ENCODE measurements around the gene ZMIZ1.

ZMIZ1 gene

DNA sequence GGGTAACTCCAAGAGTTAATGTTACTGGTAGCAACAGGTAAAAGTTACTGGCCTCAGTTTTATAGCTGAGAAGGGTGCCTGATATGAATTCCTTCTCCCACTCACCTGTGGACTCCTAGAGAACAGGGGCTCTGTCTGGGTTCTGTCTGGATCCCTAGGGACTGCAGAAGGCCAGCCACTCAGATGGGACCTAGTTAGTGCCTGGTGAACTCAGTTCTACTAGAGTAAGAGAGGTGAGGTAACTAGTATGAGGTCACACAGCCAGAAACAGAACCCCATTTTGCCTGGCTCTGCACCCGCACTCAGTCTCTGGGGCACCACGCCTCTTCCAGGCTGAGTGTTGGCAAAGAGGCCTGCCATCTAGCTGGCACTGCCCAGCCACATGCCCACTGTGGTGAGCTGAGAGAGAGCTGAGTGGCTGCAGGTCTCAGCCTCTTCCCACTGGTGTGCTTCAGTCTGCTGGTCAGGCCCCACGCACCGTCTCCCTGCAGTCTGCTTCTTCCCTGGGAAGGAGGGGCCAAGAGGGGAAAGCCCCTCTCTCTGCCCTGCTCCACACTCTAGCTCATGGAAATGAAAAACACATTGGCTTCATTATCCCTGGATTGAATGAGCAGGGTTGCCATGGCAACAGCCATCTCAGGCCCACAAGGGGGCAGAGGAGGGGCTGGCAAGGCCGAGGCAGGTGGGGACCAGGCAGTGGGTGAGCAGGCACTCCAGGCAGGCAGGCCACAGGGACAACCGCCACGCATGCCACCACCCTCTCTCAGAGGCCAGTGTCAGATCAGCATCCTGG, 110.6 kb downstream of the ZMIZ1 start:
- DNase-seq, result no peak

DNA sequence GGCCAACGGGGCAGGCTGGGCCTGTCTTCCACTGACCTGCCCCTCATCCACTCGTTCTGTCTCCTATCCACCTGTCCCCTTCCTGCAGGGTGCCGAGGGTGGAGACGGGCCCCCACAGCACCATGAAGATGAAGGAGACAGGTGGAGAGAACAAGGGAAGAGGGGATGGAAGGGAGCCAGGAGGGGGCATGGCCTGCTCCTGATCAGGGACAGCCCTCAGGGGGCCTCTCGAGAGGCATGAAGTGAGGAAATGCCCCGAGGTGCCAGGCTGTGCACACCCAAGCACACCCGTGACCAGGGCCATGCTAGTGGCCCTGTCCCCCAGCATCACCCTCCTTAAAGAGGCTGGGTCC, 111.2 kb downstream of the ZMIZ1 start:
- DNase-seq, result no peak

DNA sequence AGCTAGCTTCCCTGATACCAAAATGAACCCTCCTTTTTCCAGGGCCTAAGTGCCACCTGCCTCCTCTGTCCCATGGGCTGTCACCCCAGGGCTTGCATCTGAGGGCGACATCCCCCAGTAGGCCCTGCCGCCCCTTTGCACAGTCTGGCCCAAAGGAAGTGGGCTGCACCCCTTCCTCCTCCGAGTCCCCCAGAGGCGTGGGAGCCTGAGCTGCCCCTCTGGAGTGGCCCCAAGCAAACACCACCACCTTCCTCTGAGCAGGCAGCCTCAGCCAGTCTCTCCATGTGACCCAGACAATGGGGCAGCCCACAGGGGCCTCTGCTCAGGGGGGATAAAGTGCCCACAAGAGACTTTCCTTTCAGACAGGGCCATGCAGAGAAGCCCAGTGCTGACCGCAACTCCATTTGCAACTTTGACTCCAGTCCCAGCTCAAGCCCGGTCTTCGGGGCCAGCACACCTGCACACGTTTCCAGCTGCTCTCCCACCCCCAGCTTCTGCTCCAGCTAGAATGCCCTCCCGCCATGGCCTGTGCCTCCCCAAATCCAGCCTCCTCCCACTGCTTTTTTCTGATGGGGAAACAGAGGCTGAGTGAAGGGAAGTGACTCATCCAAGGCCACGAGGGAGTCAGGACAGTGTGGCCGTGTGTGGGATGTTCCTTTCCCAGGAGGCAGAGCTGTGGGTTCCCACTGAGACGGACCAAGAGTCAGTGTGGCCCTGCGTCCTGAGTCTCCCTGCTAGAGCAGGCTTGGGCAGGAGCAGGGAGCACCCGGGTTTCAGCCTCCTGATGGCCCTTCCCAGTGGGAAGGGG, 111.9 kb downstream of the ZMIZ1 start:
- no peak for DNase-seq

DNA sequence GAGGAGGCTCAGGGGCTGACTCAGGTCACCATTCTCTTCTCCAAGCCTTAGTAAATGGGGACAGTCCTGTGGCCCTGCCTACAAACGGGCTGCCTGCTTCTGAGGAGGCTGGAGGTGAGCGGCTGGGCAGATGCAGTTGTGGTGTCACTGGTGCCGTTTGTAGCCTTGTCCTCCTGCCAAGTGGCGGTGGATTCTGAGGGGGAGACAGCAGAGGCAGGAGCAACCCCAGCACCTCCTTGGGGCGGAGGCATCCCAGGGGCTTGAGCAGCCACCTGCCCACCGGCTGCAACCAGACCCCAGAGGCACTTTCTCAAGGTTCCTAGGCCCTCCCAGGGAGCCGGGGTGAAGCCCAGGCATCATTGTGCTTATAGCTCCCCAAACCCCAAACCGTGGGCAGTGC, 112.5 kb downstream of the ZMIZ1 start:
- no peak for DNase-seq

DNA sequence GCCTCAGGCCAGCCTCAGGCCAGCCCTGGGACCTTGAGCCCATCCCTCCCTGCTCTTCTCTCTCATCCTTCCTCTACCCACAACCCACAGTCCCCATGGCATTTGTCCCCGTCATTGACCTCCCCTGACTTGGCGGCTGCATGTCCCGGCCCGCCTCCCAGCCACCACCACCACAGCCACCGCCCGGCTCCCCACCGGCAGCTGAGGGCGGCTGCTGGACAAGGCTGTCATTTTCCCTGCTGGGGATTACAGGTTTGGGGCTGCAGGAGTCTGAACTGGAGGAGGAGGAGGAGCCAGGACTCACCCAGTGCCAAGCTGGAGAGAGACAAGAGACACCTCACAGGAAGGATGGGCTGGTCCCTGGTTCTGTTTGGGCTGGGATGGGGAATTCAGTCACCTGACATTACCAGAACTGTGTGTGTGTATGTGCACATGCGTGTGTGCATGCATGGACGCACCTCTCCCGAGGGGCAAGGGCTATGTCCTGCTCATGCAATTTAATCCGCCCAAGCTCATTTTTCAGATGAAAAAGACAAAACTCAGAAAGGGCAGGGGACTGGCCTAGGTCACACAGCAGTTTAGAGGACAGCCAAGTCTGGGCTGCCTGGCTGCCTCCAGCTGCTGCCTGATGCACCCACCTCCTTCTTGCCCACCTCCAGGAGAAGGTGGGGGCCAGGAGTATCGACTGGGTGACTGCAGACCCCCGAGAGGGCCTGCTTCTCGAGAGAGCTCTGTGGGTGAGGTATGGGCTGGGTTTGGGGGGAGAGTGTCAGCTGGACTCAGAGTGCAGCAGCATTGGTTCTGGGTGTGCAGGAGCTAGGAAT, 113.1 kb downstream of the ZMIZ1 start:
- DNase-seq, result no peak

DNA sequence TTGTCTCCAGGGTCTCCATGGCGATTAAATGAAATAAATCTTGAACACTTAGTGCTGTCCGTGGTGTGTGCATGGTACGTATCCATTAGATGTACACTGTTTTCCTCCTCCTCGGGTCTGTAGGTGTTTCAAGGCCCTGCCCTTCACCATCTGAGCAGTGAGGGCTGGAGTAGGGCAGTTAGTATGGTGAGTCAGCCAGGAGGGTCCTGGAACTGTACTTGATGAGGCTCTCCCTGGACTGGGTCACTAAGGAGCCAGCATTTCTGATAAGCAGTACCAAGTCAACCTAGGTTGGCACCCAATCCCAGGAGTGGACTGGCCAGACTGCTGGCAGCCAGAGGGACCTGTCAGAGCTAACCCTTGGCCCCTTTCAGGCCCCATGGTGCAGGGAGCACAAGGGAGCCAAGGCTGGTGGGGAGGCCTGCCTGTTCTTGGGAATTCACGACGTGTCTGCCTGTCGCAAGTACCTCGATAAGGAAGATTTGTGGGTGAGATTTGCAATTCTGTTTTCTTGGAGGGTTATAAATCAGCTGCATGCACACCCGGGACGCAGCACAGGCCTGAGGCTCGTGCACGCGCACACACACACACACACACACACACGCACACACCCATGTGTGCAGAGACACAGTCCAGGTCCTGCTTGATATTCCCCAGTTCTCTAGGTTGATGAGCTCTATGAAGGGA, 114.2 kb downstream of the ZMIZ1 start:
- peak; percentile 80 for DNase-seq

DNA sequence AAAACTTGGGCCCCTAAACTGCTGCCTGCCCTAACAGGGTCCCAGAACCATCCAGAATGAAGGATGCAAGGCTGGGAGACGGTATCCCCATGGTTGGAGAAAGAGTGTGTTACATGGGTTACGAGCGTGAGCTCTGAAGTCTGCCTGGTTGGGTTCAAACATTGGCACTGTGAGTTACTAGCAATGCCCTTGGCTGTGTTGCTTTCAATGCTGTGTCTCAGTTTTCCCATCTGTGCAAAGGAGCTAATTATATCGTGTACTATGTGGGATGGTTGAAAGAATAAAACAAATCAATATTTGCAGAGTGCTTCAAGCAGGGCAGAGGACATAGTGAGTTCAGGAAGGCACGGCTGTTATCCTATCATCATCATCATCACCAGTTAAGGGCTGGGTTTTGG, 114.7 kb downstream of the ZMIZ1 start:
- DNase-seq, result no peak

DNA sequence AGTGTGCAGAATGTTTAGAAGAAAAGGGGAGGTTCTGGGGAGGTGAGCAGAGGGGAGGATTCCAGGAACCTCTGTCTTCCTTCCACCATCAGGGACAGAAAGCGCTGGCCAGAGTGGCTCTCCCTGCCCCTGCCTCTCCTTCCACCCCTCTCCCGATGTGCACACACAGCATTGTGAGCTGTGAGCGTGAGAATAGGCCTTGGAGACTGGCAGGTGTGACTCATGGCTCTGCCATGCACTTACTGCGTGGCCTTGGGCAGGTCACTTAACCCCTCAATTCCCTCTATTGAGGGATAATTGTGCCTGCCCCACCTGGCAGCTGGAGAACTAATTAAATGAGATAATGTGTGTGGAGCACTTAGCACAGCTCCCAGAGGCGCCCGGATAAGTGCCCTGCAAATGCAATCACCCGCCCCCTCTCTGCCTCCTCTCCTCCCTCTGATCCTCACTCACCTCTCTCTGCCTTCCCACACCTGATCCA, 115.4 kb downstream of the ZMIZ1 start:
- DNase-seq, result peak; percentile 99

DNA sequence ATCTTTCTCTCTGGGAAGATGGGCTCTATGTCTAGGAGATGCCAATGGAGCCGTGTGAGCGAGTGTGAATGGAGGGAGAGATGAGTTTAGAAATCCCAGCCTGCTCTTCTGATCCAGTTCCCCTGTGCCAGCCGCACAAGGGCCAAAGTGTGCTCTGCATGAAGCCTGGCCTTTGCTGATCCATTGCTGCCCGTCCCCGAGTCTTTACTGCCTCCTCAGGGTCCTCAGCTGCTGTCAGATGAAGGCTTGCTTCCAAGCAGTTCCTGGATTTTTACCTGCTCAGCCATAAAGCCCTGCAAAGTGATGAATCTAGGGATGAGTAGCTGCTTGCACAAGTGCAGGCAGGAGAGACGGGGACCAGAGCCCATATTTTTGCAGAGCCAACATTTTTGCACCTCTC, 115.9 kb downstream of the ZMIZ1 start:
- DNase-seq, result no peak

DNA sequence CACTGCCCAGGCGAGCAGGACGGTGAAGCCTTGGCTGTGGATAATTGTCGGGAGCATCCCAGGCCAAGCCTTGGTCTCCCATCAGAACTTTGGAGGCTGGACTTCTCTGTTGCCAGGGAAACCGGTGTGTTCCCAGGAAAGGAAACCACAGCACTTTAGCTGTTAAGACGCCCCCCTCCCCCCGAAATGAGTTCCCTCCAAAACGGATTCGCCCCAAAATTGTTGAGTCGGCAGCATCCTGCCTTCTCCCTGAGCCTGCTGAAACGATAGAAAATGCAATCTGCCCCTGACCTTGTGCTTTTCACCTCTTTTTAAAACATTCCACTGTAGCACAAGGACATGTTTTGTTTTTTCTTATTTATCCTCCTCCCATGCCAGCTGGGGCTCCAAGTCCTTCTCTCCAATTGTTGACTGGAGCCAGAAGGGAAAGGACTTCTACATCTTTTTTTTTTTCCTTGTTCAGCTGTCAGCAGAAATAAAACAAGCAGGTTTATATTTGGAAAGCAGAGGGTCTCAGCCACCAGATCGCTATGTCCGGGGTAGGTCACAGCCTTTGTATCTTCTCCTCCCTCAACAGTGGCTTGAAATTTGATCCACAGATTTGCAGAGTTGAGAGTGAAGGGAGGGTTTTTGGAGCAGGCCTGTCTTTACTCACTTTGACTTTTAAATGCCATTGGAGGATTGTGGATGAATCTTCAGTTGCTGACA, 116.5 kb downstream of the ZMIZ1 start:
- DNase-seq, result no peak

DNA sequence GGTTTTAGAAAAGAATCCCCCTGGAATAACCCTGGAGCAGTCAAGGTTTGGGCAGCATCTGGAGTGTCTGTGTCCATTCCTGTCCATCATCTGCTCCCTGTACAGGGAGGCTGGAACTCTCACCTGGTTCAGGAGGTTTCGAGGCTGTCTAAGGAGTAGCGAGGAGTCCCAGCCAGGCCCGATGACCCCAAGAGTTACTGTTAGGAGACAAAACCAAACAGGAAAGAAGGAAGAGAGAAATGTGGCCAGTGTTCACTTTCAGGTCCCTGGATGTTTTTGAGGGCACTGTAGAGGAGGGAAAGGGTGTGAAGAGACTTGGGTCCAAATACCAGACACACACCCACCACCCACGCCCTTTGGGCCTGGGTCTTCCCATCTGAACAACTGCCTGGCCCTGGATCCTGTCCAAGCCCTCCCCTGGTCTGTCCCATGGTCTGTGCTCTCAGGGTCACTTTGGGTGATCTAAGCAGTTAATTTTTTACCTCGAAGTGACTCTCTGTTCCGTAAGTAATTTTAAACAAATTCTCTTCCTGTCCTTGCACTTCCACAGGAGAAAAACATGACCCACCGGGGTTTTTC, 117.1 kb downstream of the ZMIZ1 start:
- no peak for DNase-seq

DNA sequence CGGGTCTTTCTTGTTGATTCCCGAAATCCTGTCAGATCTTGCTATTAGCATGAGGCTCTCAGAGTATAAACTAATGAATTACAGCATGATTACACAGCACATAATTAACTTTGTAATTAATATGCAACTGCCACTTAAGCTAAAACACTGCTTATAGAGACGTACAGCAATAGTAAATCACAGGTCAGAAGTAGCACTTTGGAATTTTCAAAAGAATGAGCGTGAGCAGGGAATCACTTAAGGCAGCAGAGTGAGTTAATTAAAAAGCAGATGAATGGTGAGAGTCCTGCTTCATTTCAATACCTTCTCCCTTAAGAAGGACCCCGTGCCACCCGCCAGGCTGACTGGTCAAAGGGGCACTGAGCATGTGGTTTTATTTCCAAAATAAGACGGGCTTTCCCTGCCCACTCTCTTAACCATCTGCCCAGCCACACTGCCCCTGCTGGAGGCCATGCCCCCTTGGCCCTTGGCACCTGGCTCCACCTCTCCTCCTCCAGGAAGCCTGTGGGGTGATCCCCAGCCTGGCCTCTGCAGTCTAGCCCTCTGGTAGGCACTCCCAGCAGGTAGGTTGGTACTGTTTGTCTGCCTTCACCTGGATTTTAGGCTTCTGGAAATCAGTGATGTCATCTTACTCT, 117.8 kb downstream of the ZMIZ1 start:
- DNase-seq, result no peak

DNA sequence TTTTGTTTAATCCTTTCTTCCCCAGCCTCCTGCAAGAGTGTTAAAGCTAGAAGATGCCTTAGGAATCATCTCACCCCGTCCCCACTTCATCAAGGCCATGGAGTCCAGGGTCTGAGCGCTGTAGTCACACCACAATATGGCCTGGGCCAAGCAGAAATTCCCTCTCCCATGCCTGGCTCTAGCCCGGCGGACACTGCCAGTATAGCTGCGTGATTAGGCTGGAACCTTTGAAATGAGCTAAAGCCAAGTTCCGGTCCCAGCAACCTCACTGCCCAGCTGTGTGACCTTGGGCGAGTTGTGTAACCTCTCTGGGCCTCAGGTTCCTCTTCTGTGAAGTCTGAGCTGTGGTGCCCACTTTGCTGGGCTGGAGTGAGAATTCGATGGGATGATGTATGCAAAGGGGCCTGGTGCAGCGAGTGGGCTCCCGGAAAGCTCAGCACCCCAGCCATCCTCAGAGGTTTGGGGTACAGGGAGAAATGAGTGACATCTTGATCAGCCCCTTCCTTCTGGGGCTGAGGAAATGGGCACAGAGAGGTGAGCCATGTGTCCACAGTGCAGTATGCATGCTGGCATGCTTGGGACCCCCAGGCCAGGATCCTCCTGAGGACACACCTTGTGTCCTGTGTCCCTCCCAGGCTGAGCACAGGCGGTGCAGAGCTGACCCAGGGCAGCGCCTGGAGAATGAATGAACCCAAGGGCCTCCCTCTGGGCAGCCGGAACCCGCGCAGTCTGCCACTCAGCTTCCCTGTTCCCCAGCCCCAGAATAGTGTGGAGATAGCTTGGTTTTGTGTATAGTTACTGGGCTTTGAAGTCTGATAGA, 118.6 kb downstream of the ZMIZ1 start:
- no peak for DNase-seq

DNA sequence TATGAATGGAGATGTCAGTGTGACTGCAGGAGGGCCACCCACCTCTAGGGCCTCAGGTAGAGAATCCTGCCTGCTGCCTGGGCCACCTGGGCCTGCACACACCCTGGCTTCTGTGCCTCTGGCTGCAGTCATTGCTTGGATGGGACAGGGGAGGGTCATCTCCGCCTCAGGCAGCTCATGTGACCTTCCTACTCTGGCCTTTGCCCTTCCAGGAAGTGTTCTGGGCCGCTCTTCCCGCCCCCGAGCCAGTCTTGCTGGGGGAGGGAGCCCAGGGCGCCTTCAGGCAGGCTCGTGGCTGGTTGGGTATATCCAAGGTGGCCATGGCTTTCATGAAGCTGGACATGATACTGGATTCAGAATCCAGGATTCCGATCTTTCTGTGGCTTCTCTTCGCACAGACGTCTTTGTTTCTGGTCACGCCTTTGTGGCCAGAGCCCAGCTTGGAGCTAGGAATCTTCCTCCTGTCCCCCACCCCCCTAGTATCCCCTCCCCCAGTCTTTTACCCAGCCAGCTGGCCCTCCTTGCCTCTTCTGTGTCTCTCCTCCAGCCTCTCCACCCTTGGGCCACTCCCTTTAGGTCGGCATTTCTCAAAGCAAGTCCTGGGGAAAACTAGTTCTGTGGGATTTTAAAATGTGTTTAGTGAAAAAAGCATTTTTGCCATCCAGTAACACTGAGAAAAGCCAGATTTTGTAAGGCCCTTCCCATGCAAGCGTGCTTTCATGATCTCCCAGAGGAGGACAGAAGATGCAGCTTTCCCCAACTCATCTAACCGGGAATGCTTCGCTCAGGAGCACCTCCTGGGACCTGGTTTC, 119.6 kb downstream of the ZMIZ1 start:
- peak; percentile 86 for DNase-seq

DNA sequence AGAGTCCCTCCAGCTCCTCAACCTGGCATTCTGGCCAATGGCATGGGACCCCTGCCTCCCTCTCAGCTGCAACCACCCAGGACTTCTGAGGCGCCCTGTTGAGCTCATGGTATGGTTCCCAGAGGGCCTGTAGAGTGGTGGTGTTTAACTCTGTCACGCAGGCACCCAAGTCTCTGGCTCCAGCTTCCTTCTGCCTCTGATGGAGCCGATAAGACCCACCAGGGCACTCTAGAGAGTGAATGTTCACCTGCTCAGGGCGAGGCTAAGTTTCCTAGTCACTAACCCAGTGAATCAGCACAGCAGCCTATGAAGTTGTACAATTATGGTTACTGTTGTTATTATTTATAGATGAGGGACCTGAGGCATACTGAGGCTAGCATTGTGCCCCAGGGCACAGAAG, 120.4 kb downstream of the ZMIZ1 start:
- no peak for DNase-seq

DNA sequence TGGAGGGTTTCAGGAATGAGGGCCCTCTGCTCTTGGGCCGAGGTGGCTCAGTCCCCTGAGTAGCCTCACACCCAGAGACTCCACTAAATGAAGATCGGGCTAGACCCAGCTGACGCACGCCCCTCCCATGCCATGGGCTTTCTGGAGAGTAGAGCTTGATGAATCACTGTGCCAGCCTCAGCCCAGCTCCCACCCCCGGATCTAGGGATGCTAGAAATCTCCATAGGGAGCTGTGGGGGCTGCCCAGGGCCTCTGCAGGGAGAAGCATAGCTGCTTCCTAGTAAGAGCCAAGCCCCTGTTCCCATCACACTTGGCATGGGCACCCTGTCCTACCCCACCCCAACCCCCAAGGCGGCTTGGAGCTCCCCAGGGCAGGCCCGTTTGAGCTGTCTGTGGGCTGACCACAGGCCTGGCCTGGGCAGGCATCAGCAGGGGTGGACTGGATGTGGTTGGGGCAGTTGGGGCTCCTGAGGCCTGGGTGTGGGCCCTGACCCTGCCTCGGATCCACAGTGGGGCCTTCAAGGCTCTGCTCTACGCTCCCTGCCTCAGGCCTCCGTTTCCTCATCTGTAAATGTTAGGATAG, 121.2 kb downstream of the ZMIZ1 start:
- no peak for DNase-seq

DNA sequence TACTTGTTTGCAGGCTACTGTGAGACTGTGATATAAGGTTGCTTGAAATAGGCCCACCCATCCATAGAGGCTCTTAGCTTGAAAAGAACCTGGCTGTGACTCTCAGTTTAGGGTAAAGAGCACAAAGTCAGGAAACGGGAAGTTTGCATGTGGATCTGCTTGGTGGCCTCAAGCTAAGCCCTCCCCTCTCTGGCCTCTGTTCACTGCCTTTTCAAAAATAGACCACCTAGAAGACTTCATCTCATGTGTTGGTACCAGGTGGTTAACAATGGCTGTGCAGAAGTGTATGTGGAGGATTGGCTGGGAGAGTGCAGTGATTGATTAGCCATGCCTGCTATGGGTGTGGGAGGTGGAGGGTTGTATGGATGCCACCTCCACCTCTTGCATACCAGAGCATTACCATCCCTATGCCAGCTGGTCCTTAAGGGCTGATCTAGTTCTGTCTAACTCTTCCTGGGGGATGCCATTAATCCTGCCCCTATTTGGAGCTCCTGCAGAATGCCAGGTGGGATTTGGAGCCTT, 122.0 kb downstream of the ZMIZ1 start:
- DNase-seq, result no peak

DNA sequence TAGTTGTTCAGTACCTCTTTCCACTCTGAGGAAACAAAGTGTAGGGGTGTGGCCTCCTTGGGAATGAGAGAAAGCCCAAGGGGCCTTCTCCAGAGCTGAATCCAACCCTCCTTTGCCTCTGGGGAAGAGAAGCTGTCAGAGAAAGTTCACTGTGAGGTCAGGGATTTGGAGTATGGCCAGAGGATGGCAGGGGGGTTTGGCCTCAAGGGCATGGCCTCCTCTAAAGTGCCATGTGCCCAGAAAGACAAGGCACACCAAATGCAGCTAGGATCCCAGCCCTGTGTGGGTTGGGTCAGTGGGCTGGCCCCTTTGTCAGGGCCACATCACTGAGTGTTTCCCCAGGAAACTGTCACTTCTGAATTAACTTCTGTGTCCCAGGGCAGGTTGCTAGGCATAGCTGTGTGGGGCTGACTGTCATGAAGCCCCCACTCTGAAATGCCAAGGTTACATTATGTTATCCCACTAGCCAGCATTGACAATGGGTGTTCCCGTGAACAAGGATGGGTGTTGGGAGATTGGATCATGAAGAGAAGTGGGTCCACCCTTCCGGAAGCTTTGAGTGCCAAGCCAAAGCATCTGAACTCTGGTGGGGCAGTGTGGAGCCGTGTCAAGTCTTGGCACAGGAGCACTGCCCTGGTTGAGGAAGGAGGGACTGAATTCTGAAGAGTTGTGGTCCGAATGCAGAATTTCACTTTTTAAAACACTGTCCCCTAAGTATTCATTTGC, 123.3 kb downstream of the ZMIZ1 start:
- DNase-seq, result no peak
